ENCODE measurements around the gene ARFGAP3. TPM values are rescaled to one million over a fixed set of nuclear protein-coding genes. Genes with fewer than 3 reads are reported as not detected.

ARFGAP3 gene
- total RNA-seq, 1 experiment from 2014 or later: 15.0 TPM

DNA sequence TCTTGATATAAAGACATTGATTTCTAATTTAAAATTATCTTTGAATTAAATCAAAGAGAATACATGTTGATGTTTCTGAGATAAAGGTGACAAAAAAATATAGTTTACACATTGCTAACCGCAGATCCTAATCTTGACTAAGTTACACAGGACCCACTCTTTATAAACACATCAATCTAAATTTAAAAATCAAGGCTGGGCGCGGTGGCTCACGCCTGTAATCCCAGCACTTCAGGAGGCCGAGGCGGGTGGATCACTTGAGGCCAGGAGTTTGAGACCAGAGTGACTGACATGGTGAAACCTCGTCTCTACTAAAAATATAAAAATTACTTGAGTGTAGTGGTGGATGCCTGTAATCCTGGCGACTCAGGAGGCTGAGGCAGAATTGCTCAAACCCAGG lies 1.9 kb downstream of the ARFGAP3 start:
- H2BK15ac ChIP-seq (ENCODE audit: low read depth, low read length): no peak overlapping the region
- Mint-ChIP-seq H3K27me3 (ENCODE audit: low read depth) (peaks cover 28% of the 10 kb centered on the region), H3K4me1 (peaks cover 4 to 5% of the 10 kb centered on the region in 2 experiments), H3K27ac (no peak overlapping the region), H3K9me3 (no peaks in the 10 kb centered on the region; a peak in 1 of 5 replicates), H3K36me3 (ENCODE audit: insufficient read depth in 1 of 3, low read depth in 3 of 3) (no peaks in the 10 kb centered on the region), H3K4me3 (peak overlapping the region; percentile 10 to 55; a peak in 4 of 5 replicates)
- no peaks in the 10 kb centered on the region for H3K9me3 ChIP-seq (ENCODE audit: control insufficient read depth, low read depth, low read length)
- no peak overlapping the region for H2AFZ ChIP-seq (ENCODE audit: low read length)
- H4K20me1 ChIP-seq (ENCODE audit: control insufficient read depth, insufficient read depth, insufficient read length): peaks cover 4% of the 10 kb centered on the region
- H3T11ph ChIP-seq (ENCODE audit: low read length): no peak overlapping the region
- no peak overlapping the region for H2BK120ac ChIP-seq (ENCODE audit: low read depth, low read length, poor library complexity, severe bottlenecking)
- no peak overlapping the region for H2BK20ac ChIP-seq (ENCODE audit: low read depth, low read length, poor library complexity, severe bottlenecking)
- peaks cover 3% of the 10 kb centered on the region; the same call in 1 of the 2 replicates for H3K27me3 ChIP-seq (ENCODE audit: insufficient read depth, low read length)
- H3K4ac ChIP-seq (ENCODE audit: low read depth, low read length): no peak overlapping the region
- no peak overlapping the region for H3K27ac ChIP-seq (ENCODE audit: insufficient read length, low read depth, low read length)
- H4K91ac ChIP-seq (ENCODE audit: insufficient read length, low read depth, low read length): no peak overlapping the region
- H3K23me2 ChIP-seq (ENCODE audit: insufficient read length, low read depth, low read length, poor library complexity, severe bottlenecking): peaks cover 6% of the 10 kb centered on the region
- WGBS (ENCODE audit: extremely low coverage, insufficient read length, low lambda C conversion rate): no CpG with 5 or more reads among the region's 8 CpGs
- H3K4me2 ChIP-seq (ENCODE audit: insufficient read depth, insufficient read length, low read length): no peak overlapping the region
- H2BK12ac ChIP-seq (ENCODE audit: insufficient read length, low read depth, low read length): no peak overlapping the region
- H3K9ac ChIP-seq (ENCODE audit: extremely low read depth, insufficient read length, low read length): no peak overlapping the region
- no peak overlapping the region for H2BK5ac ChIP-seq (ENCODE audit: insufficient read length, low read length)
- TF ChIP-seq, protein P1, sequence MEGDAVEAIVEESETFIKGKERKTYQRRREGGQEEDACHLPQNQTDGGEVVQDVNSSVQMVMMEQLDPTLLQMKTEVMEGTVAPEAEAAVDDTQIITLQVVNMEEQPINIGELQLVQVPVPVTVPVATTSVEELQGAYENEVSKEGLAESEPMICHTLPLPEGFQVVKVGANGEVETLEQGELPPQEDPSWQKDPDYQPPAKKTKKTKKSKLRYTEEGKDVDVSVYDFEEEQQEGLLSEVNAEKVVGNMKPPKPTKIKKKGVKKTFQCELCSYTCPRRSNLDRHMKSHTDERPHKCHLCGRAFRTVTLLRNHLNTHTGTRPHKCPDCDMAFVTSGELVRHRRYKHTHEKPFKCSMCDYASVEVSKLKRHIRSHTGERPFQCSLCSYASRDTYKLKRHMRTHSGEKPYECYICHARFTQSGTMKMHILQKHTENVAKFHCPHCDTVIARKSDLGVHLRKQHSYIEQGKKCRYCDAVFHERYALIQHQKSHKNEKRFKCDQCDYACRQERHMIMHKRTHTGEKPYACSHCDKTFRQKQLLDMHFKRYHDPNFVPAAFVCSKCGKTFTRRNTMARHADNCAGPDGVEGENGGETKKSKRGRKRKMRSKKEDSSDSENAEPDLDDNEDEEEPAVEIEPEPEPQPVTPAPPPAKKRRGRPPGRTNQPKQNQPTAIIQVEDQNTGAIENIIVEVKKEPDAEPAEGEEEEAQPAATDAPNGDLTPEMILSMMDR (conservative IDR thresholded peaks at IDR 0.05): no peak
- DNase-seq: no peak
- no peak overlapping the region for H3K56ac ChIP-seq (ENCODE audit: insufficient read length, low read depth, low read length)
- no peak overlapping the region for H4K8ac ChIP-seq (replicated peaks; ENCODE audit: insufficient read length, low read depth, low read length)
- no peak overlapping the region for H3K23ac ChIP-seq (ENCODE audit: insufficient read length, low read depth, low read length)
- H3K79me2 ChIP-seq (ENCODE audit: insufficient read depth, low read length): no peaks in the 10 kb centered on the region
- H2AK5ac ChIP-seq (ENCODE audit: insufficient read length, low read length): no peak overlapping the region
- no peaks in the 10 kb centered on the region for H3K4me1 ChIP-seq (ENCODE audit: insufficient read depth, low read length)
- H3K18ac ChIP-seq (ENCODE audit: insufficient read length, low read depth, low read length): no peak overlapping the region
- no peak overlapping the region for H3K14ac ChIP-seq (ENCODE audit: insufficient read depth, low read length)
- H3K79me1 ChIP-seq (ENCODE audit: insufficient read depth, low read depth, low read length, poor library complexity, severe bottlenecking): no peaks in the 10 kb centered on the region
- no peak overlapping the region for H4K5ac ChIP-seq (ENCODE audit: insufficient read length, low read depth, low read length)

Data from H9 (cell line).